ENCODE data around the gene BEST1.

The BEST1 gene

GRCh38 chr11:62011881-62012280 lies 61.7 kb downstream of the BEST1 start:
- H2AFZ ChIP-seq (ENCODE audit: low read depth, low read length), result no peak overlapping the region

GRCh38 chr11:62012451-62012831 lies 62.3 kb downstream of the BEST1 start:
- Histone ChIP-seq H3K4me3 (ENCODE audit: low read depth in 1 of 2, low read length in 2 of 2) (no peak overlapping the region), H4K20me1 (ENCODE audit: insufficient read depth, low read length) (no peaks in the 10 kb centered on the region), H3K79me2 (ENCODE audit: insufficient read depth, low read length) (no peaks in the 10 kb centered on the region), H3K27ac (ENCODE audit: low read length) (no peak overlapping the region), H3K4me2 (ENCODE audit: insufficient read depth, low read length) (no peak overlapping the region), H3K9ac (ENCODE audit: low read depth, low read length) (no peak overlapping the region), H3K9me3 (ENCODE audit: insufficient read depth, low read length, severe bottlenecking) (no peaks in the 10 kb centered on the region), H3K36me3 (ENCODE audit: insufficient read depth, low read length) (no peaks in the 10 kb centered on the region), H2AFZ (ENCODE audit: low read depth, low read length) (no peak overlapping the region), H3K27me3 (ENCODE audit: insufficient read depth, low read length, poor library complexity) (no peaks in the 10 kb centered on the region), H3K4me1 (ENCODE audit: insufficient read depth, low read length) (no peaks in the 10 kb centered on the region)
- DNase-seq (no peak), ATAC-seq (ENCODE audit: insufficient read depth, low read depth) (no peak)
- no peak for TF ChIP-seq EZH2 (IDR thresholded peaks at IDR 0.05; ENCODE audit: borderline replicate concordance, low read depth, low read length, severe bottlenecking)
- no peak for TF ChIP-seq CTCF (IDR thresholded peaks at IDR 0.05; ENCODE audit: borderline replicate concordance, extremely low read depth, low read length, poor library complexity, severe bottlenecking)

More at GRCh38 chr11:62011881-62012280, 61.7 kb downstream of the BEST1 start:
- ATAC-seq (ENCODE audit: insufficient read depth, low read depth), result no peak
- no peak for DNase-seq
- Histone ChIP-seq H3K4me3 (ENCODE audit: low read depth in 1 of 2, low read length in 2 of 2) (no peak overlapping the region), H3K4me1 (ENCODE audit: insufficient read depth, low read length) (no peaks in the 10 kb centered on the region), H3K4me2 (ENCODE audit: insufficient read depth, low read length) (no peak overlapping the region), H3K9me3 (ENCODE audit: insufficient read depth, low read length, severe bottlenecking) (no peaks in the 10 kb centered on the region), H3K27ac (ENCODE audit: low read length) (no peak overlapping the region), H4K20me1 (ENCODE audit: insufficient read depth, low read length) (no peaks in the 10 kb centered on the region), H3K9ac (ENCODE audit: low read depth, low read length) (no peak overlapping the region), H3K79me2 (ENCODE audit: insufficient read depth, low read length) (no peaks in the 10 kb centered on the region), H3K36me3 (ENCODE audit: insufficient read depth, low read length) (no peaks in the 10 kb centered on the region), H3K27me3 (ENCODE audit: insufficient read depth, low read length, poor library complexity) (no peaks in the 10 kb centered on the region)
- TF ChIP-seq EZH2 (IDR thresholded peaks at IDR 0.05; ENCODE audit: borderline replicate concordance, low read depth, low read length, severe bottlenecking) (no peak), CTCF (IDR thresholded peaks at IDR 0.05; ENCODE audit: borderline replicate concordance, extremely low read depth, low read length, poor library complexity, severe bottlenecking) (no peak)

DNA sequence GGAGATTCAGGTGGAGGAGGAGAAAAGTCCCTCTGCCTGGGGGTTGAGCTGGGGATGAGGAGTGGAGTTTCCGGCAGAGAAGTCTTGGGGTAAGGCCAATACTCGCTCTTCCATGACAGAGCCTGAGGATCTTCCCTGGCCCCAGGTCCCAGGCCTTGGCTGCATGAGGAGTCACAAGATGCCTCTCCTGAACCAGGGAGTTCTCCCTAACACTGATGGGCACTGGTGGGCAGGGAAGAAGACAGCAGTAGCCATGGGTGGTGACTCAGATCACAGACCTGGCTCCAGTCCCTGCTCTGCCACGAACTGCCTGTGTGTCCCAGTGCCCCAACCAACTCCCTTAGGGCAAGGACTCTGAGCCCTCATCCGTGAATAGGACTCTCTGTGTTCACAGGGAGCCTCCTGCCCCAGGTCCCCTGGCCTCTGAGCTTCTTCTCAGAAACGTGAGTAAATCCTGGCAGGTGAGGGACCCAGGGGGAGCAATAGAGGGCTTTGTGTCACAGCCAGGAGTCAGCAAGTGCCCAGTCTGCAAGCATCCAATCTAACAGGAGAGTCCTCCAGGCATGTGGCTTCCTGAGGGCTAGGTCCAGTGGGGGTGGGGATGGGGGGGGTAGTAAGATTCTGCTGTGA lies 62.8 kb downstream of the BEST1 start:
- no peaks in the 10 kb centered on the region for H3K79me2 ChIP-seq (ENCODE audit: insufficient read depth, low read length)
- ATAC-seq (ENCODE audit: insufficient read depth, low read depth), result no peak
- no peak overlapping the region for H3K4me3 ChIP-seq (ENCODE audit: low read depth in 1 of 2, low read length in 2 of 2)
- no peaks in the 10 kb centered on the region for H3K27me3 ChIP-seq (ENCODE audit: insufficient read depth, low read length, poor library complexity)
- no peaks in the 10 kb centered on the region for H3K9me3 ChIP-seq (ENCODE audit: insufficient read depth, low read length, severe bottlenecking)
- H2AFZ ChIP-seq (ENCODE audit: low read depth, low read length), result no peak overlapping the region
- no peak for DNase-seq
- H3K4me2 ChIP-seq (ENCODE audit: insufficient read depth, low read length), result no peak overlapping the region
- no peak overlapping the region for H3K27ac ChIP-seq (ENCODE audit: low read length)
- no peaks in the 10 kb centered on the region for H3K4me1 ChIP-seq (ENCODE audit: insufficient read depth, low read length)
- TF ChIP-seq CTCF (IDR thresholded peaks at IDR 0.05; ENCODE audit: borderline replicate concordance, extremely low read depth, low read length, poor library complexity, severe bottlenecking), result no peak
- TF ChIP-seq EZH2 (IDR thresholded peaks at IDR 0.05; ENCODE audit: borderline replicate concordance, low read depth, low read length, severe bottlenecking), result no peak
- H3K36me3 ChIP-seq (ENCODE audit: insufficient read depth, low read length), result no peaks in the 10 kb centered on the region
- no peak overlapping the region for H3K9ac ChIP-seq (ENCODE audit: low read depth, low read length)
- no peaks in the 10 kb centered on the region for H4K20me1 ChIP-seq (ENCODE audit: insufficient read depth, low read length)

Measured in DND-41 (cell line).